GM19025 (cell line): ENCODE results near the gene EPHB2.

Source experiments
- ATAC-seq: cut with Tn5 transposase; IDR thresholded peaks from one replicate; pipeline ENCODE4 v1.9.1; 2021; ENCODE audit warnings: mild to moderate bottlenecking, low read depth, moderate library complexity; ENCODE audit not compliant: unreplicated experiment

The EPHB2 gene

GRCh38 chr1:22906968-22907367 lies 196.3 kb downstream of the EPHB2 start:
- ATAC-seq: no peak

DNA sequence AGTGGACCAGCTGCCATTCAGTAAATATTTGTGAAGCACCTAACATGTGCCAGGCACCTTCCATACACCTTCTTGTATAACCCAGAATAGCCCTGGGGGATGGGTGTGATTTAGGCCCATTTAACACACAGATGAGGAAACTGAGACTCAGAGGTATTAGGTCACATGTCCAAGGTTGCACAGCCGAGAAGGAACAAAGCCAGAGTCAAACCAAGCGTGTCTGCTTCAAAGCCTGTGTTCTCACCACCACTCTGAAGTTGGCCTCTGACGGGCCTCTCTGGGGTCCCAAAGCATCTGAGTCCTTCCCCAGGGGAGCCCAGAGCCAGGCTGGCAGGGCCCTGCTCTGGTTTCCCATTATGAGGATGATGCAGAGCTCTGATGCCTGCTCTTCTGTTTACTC lies 196.9 kb downstream of the EPHB2 start:
- no peak for ATAC-seq

GRCh38 chr1:22908880-22909426 lies 198.3 kb downstream of the EPHB2 start:
- ATAC-seq: no peak

GRCh38 chr1:22910286-22910685 lies 199.6 kb downstream of the EPHB2 start:
- ATAC-seq: no peak

- no peak for ATAC-seq
These were observed 200.5 kb downstream of the EPHB2 start for GRCh38 chr1:22910986-22911651.

- no peak for ATAC-seq
These were observed 201.7 kb downstream of the EPHB2 start for GRCh38 chr1:22912311-22912710.

GRCh38 chr1:22913421-22914141 lies 202.9 kb downstream of the EPHB2 start:
- no peak for ATAC-seq

DNA sequence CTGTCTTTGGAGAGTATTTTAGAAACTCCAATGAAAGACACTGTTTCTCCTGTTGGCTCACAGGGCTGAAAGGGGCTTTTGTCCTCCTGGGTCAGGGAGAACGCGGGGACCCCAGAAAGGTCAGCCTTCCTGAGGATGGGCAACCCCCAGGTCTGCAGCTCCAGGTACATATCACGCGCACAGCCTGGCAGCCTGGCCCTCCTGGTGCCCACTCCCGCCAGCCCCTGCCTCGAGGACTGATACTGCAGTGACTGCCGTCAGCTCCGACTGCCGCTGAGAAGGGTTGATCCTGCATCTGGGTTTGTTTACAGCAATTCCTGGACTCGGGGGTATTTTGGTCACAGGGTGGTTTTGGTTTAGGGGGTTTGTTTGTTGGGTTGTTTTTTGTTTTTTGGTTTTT lies 203.5 kb downstream of the EPHB2 start:
- no peak for ATAC-seq

- no peak for ATAC-seq
These were observed 204.1 kb downstream of the EPHB2 start for GRCh38 chr1:22914633-22915217.

GRCh38 chr1:22915231-22915630 lies 204.6 kb downstream of the EPHB2 start:
- ATAC-seq: no peak

DNA sequence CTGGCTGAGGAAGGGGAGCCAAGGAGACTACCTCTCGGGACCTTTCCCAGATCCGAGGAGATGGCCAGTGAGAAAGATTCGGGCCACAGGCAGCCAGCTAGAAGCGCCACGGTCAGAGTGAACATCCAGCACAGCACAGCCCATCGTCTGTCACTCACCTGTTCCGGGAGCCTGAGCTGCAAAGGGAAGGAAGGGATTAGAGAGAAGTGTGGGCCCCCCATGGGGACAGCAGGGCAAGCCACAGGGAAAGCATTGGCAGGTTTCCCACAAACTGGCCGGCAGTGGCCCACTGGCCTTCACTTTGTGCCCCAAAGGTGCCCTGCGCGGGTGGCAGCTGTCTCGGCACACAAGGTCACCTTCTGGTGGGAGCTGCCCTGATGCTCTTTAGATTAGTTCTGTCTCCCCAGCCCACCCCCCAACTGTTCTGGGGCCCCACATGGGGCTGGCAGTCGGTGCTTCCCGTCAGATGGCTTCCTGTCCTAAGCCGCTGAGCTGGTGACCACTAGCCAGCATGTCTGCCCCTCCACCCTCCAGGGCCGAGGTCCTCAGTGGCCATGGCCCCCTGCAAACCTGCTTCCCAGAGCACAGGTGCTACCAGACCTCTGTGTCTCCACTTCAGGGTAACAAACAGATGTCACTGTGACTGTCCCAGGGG lies 205.3 kb downstream of the EPHB2 start:
- no peak for ATAC-seq

DNA sequence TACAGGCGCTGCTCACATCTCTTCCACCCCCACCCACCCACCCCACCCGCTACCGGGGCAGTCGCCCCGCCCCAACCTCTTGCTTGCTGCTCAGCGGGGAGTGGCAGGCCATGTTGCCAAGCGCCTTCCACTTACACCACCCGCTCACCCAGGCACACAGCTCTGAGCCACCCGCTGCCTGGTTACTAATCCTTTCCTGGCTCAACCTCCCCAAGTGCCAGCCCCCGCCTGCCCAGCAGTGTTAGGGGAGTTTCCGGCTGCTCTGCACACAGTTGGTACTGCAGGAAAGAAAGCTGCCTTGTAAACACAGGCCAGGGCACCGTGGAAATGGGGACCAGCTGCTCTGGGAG lies 205.8 kb downstream of the EPHB2 start:
- ATAC-seq: no peak

DNA sequence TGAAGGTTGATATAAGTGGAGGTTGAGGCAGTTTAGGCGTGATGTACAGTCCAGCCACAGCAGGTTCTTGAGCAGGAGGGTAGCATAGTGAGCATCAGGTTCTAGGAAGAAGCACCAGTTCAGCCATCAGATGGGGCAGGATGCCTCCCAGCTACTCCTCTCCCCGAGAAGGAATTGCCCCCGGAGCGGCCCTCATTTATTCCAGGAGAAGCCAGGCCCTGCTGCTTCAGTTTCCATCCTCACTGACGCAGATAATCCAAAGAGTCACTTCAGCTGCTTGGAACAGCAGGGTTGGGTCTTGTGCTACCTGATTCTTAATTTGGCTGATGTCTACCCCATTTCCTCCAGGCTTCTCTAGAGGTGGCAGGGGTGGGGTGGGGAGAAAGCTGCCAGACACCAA lies 207.3 kb downstream of the EPHB2 start:
- no peak for ATAC-seq

GRCh38 chr1:22918644-22919043 lies 208.0 kb downstream of the EPHB2 start:
- no peak for ATAC-seq

GRCh38 chr1:22919341-22920025 lies 208.8 kb downstream of the EPHB2 start:
- ATAC-seq: no peak

- ATAC-seq: no peak
These were observed 209.5 kb downstream of the EPHB2 start for GRCh38 chr1:22920026-22920733.

- no peak for ATAC-seq
These were observed 210.3 kb downstream of the EPHB2 start for GRCh38 chr1:22920734-22921451.

DNA sequence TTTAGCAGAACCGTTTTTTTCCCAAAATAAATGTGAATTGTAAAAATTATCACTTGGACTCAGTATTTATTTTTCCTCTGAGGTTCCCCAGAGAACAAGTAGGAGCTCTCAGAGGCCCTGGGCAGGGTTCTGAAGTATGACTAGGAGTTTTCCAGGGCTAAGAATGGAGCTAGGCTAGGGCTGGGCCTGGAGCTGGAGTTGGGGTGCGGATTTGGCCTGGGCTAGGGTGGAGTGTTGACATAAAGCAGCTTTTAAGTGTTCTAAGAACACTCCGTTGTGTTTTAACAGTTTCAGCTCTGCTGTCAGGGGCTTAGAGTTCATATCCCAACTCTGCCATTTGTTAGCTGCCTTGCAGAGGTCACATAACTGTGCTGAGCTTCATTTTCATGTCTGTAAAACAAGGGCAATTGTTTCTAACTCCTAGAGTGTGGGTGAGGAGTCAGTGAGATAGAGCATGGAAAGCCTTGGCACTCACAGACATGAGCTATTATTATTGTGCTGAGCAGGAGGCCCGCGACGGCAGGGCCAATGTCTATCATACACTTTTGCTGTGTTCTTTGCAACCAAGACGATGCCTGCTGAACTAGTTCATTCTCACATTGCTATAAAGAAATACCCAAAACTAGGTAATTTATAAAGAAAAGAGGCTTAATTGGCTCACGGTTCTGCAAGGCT lies 210.9 kb downstream of the EPHB2 start:
- no peak for ATAC-seq

- ATAC-seq: no peak
These were observed 212.0 kb downstream of the EPHB2 start for GRCh38 chr1:22922640-22923039.
